GM11168 (cell line): ENCODE measurements around the gene HSPA1B.
"Not testable (repeated sequence)": the region's sequence is repeated elsewhere in the genome, so short reads cannot be mapped to it uniquely, and the experiment has no call there.

Source experiments
- in situ Hi-C: fragments of 300-500 bp; cut with MboI; formaldehyde crosslinking; loops from one replicate; pipeline ENCODE4 v1.12.0; 2022; ENCODE audit warnings: low sequenced_read_pairs; ENCODE audit not compliant: unreplicated experiment

HSPA1B gene

DNA sequence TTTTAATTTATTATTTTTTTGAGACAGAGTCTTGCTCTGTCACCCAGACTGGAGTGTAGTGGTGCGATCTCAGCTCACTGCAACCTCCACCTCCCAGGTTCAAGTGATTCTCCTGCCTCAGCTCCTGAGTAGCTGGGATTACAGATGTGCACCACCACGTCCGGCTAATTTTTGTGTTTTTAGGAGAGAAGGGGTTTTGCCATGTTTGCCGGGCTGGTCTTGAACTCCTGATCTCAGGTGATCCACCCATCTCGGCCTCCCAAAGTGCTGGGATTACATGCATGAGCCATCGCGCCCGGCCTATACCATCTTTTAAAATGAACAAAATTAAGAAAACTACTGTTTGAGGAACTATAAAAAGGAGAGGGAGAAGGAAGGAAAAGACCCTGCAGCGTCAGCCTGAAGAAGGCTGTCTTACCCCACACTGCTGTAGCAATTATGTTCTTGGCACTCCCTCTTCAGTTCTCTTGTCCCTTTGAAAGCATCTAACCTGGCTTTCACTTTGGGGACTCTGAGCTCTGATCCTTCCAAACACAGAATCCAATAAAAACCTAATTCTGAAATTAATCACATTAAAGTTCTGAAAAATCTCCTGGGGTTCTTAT, 3.8 kb upstream of the HSPA1B start:
- in situ Hi-C loops: not testable (repeated sequence)

DNA sequence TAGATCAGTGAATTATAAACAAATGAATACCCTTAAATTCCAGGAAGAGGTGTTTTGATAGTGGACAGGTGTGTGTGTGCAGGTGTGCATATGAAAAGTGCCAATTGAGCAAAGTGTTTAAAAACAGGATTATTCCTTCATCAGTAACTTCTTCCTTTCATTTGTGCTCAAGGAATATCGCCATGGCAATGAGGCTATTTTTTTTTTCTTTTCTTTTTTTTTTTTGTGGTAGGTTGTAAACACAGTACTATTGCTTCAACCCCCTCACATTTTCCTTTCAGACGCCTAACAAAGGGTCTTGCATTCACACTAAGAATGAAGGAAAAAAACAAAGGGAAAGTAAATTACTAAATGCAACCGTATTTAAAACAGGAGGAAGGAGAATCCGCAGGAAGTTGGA, 2.0 kb upstream of the HSPA1B start:
- in situ Hi-C loops: no loop called here

DNA sequence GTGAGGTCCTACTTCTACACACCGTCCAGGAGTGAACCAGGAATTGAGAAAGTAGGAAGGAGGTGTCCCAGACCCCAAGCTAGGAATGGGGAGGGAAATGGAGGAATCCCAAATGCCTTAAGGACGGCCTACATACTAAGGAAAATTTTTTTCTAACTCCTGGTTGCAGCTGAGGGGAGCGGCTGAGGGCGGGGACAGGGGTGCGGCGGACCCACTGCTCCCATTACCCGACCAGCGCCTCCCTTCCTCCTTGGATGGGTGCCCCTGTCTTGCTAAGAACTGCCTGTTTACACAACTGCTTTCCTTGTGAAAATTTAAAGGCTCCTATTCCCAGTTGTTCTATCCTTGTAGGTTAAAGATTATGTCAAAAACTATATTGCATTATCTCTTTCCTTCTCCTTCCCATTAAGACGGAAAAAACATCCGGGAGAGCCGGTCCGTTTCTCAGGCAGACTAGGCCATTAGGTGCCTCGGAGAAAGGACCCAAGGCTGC, 699 bp upstream of the HSPA1B start:
- in situ Hi-C loops: no loop called here

DNA sequence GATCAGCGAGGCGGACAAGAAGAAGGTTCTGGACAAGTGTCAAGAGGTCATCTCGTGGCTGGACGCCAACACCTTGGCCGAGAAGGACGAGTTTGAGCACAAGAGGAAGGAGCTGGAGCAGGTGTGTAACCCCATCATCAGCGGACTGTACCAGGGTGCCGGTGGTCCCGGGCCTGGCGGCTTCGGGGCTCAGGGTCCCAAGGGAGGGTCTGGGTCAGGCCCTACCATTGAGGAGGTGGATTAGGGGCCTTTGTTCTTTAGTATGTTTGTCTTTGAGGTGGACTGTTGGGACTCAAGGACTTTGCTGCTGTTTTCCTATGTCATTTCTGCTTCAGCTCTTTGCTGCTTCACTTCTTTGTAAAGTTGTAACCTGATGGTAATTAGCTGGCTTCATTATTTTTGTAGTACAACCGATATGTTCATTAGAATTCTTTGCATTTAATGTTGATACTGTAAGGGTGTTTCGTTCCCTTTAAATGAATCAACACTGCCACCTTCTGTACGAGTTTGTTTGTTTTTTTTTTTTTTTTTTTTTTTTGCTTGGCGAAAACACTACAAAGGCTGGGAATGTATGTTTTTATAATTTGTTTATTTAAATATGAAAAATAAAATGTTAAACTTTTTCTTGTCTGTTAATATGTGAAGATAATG, 2.2 kb downstream of the HSPA1B start:
- in situ Hi-C loops: loop anchor here (10.0 kb wide), 1 partner anchor 95 kb away; the partner anchor contains the start of gene CLIC1

DNA sequence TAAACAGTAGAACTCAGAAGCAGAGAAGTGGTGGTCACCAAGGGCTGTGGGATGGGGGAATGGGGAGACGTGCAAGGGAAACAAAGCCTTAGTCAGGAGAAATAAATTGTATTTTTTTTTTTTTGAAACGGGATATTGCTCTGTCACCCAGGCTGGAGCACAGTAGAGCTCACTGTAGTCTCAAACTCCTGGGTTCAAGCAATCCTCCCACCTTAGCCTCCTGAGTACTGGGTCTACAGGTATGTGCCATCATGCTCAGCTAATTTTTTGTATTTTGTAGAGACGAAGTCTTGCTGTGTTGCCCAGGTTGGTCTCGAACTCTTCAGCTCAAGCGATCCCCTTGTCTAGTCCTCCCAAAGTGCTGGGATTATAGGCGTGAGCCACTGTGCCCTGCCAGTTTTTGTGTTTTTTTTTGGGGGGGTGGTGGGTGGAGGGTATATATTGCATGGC, 3.4 kb downstream of the HSPA1B start:
- in situ Hi-C loops: loop anchor here (10.0 kb wide), 1 partner anchor 96 kb away; the partner anchor contains the start of gene CLIC1

DNA sequence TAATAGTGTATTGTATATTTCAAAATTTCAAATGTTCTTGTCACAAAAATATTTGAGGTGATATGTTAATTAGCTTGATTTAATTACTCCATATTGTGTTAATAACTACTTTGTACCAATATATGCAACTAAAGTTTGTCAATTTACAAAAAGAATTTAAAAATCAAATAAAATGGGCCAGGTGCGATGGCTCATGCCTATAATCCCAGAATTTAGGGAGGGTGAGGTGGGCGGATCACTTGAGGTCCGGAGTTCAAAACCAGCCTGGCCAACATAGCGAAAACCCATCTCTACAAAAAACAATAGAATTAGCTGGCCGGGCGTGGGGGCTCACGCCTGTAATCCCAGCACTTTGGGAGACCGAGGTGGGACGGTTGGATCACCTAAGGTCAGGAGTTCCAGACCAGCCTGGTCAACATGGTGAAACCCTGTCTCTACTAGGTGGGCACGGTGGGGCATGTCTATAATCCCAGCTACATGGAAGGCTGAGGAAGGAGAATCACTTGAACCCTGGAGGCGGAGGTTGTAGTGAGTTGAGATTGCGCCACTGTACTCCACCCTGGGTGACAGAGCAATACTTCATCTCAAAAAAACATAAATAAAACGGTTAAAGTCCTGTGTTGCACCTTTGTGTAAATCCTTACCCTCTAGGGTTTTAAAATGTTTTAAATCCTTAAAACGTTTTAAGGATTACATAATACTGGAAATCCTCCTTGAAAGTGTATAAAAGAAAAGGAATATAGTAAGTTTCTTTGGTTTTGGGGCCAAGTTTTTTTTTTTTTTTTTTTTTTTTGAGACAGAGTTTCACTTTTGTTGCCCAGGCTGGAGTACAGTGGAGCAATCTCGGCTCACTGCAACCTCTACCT, 4.0 kb downstream of the HSPA1B start:
- in situ Hi-C loops: loop anchor here (10.0 kb wide), 1 partner anchor 97 kb away; the partner anchor contains the start of gene CLIC1

DNA sequence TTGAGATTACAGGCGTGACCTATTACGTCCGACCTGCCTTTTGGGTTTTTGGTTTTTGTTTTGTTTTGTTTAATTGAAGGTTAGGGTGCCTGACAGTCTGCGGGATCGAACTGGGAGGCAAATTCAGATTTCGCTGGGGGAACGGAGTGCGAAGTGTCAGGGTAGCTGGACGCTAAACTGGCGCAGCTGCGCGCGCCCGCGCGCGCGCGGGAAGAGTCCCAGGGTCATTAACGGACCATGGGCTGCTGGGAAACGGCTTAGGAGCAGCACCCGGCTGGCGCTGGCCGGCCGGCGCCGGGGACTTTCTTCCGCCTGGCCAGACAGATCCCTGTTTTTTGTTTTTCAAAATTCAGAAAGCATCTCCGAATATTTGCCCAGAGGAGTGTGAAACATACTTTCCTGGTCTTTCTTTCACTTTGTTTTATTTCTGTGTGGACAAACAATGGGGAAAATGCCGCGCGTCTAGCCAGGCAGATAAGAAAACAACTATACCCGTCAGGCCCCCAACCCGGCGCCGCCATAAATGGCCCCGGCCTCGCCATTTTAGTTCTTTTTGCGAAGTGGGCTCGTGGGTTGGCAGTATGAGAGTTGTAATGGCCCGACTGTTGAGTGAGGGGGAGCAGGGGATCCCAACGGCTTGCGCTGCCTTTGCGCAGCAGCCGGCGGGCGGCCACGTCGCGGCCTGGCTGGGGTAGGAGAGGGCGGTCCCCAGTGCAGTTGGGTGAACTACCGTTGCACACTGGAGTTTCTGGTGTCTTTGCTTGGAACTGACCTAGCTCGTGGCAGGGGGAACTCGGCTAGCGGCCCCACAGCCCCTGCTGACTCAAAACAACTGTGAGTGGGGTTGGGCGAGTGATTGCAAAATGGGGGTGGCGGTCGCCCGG, 7.1 kb downstream of the HSPA1B start:
- in situ Hi-C loops: loop anchor here (5.0 to 10.0 kb wide), 2 partner anchors 38 to 100 kb away; partner anchors contain the start of gene CLIC1

DNA sequence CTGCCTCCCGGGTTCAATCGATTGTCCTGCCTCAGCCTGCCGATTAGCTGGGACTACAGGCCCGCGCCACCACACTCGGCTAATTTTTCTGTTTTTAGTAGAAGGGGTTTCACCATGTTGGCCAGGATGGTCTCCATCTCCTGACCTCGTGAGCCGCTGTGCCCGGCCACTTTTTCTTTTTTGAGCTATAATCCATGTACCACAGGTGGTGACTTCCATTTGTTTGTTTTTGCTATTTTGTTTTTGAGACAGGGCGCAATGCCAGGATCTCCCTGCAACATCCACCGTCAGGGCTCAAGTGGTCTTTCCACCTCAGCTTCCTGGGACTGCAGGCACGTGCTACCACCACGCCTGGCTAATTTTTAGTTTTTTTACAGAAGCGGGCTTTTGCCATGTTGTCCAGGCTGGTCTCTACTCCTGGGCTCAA, 8.5 kb downstream of the HSPA1B start:
- in situ Hi-C loops: loop anchor here (5.0 to 10.0 kb wide), 2 partner anchors 36 to 101 kb away; partner anchors contain the start of gene CLIC1

DNA sequence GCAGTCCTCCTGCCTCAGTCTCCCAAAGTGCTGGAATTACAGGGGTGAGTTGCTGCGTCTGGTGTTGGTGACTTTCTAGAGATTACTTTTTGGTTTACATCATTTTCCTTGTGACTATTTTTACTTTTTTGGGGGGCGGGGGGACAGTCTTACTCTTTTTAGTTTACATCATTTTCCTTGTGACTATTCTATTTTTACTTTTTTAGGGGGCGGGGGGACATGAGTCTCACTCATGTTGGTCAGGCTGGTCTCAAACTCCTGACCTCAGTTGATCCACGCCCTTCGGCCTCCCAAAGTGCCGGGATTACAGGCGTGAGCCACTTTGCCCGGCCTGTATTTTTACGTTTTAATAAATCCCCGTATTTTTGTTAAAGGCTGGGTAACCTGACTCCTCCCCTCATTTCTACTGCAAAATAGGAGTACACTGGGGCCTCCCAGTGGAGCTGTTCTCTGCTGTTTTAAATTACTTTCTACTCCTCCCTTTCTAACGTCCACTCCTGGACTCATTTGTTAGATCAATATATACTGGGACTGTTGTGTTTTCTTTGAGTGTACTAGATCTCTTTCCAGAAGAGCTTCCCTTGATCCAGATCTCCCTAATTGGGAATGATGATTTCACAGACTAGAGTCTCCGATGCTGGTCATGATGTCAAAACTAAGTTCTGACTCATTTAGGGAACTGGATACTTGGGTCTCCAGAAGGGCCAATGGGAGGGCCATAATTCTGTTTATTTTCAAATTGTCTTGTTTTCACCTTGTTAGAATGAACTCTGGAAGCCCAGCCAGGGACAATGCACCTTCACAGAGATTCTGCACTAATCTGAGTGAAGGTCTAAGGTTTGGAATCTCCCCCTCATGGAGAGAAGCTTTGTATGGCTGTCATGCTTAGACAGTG, 9.2 kb downstream of the HSPA1B start:
- in situ Hi-C loops: loop anchor here (5.0 to 10.0 kb wide), 2 partner anchors 36 to 102 kb away; partner anchors contain the start of gene CLIC1

DNA sequence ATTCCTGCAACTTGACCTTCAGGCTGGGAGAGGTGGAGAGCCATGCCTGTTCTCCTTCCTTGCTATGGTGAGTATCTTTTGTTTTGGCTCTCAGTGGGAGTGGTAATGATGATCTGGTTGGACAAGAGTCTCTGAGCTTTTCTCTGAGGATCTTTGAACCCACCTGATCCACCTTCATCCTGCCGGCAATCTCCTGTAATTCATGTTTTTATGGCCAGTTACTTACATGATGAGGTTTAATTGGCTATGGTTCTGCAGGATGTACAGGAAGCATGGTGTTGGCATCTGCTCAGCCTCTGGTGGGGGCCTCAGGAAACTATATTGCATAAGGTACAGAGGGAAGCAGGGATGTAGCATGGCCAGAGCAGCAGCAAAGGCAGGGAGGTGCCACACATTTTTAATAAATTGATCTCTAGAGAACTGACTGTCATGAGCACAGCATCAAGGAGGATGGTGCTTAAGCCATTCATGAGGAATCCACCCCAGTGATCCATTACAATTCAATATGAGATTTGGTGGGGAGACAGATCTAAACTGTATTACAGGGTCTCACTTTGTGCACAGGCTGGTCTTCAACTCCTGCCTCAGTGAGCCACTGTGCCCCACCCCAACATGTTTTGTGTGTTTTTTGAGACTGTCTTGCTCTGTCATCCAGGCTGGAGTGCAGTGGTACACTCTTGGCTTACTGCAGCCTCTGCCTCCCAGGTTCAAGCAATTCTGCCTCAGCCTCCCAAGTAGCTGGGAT, 10.0 kb downstream of the HSPA1B start:
- in situ Hi-C loops: loop anchor here (5.0 to 10.0 kb wide), 2 partner anchors 35 to 103 kb away; partner anchors contain the start of gene CLIC1

DNA sequence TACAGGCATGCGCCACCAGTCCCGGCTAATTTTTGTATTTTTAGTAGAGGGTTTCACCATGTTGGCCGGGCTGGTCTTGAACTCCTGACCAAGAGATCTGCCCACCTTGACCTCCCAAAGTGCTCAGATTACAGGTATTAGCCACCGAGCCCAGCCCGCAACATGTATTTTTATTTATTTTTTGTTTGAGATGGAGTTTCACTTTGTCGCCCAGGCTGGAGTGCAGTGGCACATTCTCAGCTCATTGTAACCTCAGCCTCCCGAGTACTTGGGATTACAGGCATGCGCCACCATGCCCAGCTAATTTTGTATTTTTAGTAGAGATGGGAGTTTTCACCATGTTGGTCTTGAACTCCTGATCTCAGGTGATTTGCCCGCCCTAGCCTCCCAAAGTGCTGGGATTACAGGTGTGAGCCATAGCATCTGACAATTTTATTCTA, 10.6 kb downstream of the HSPA1B start:
- in situ Hi-C loops: loop anchor here (5.0 to 10.0 kb wide), 2 partner anchors 34 to 103 kb away; partner anchors contain the start of gene CLIC1

DNA sequence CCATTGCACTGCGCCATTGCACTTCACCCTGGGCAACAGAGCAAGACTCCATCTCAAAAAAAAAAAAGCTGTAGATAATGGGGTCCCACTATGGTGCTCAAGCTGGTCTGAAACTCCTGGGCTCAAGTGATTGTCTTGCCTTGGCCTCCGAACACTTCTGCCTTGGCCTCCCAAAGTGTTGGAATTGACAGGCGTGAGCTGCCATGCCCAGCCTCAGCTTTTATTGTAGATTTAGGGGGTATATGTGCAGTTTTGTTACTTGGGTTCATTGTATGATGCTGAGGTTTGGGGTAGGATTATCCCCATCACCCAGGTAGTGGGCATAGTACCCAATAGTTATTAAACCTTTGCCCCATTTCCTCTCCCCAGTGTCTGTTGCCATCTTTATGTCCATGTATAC, 11.4 kb downstream of the HSPA1B start:
- in situ Hi-C loops: loop anchor here (5.0 to 10.0 kb wide), 2 partner anchors 33 to 104 kb away; partner anchors contain the start of gene CLIC1

DNA sequence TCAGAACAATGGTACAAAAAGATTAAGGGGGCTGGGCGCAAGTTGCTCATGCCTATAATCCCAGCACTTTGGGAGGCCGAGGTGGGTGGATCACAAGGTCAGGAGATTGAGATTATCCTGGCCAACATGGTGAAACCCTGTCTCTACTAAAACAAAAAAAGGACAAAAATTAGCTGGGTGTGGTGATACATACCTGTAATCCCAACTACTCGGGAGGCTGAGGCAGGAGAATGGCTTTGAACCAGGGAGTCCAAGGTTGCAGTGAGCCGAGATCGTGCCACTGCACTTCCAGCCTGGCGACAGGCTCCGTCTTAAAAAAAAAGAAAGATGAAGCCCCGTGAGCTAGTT, 12.2 kb downstream of the HSPA1B start:
- in situ Hi-C loops: loop anchor here (5.0 to 10.0 kb wide), 2 partner anchors 33 to 105 kb away; partner anchors contain the start of gene CLIC1

DNA sequence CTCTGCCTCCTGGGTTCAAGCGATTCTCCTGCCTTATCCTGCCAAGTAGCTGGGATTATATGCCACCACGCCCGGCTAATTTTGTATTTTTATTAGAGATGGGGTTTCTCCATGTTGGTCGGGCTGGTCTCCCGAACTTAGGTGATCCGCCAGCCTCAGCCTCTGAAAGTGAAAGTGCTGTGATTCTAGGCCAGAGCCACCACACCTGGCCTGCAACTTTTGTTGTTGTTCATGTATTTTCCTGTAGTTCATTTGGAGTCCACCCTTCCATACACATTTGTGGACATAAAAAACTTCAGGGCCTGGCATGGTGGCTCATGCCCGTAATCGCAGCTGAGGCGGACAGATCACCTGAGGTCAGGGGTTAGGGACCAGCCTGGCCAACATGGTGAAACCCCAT, 14.5 kb downstream of the HSPA1B start:
- in situ Hi-C loops: no loop called here

DNA sequence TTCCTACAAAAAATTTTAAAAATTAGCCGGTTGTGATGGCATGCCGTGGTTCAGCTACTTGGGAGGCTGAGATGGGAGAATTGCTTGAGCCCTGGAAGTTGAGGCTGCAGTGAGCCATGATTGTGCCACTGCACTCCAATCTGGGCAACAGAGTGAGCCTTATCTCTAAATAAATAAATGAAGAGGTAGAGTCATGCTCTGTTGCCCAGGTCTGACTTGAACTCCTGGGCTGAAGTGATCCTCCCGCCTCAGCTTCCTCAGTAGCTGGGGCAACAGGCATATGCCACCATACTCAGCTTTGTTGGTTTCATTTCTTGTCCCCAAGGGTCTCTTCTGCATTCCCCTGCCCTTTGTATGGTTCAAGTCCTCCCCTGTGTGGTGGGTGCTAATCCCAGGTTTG, 17.0 kb downstream of the HSPA1B start:
- in situ Hi-C loops: no loop called here

DNA sequence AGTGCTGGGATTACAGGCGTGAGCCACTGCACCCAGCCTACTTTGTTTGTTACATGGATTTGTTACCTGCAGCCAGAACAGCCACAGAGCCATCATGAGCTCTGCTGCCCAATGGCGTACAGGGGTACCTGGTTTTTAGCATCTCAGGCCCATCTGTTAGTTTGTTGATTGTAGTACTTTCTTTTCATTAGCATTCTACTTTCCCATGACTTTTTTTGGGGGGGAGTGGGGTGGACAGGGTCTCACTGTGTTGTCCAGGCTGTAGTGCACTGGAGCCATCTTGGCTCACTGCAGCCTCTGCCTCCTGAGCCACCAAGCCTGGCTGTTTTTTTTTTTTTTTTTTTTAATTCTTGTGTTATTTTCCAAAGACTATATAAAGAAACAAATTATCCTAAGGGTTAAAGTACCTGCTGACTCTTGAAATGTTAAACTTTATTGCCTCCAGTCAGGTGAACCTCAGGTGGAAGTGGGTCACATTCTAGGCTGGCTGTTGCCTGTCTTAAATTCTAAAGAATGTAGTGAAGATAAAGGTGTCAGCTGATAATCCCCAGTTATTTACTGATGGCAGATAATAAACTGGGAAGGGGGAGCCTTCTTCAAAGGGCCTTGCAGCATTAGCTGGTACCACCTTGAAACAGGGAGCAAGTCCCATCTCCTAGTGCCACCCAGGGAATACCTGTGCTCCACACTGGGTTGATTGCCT, 19.9 kb downstream of the HSPA1B start:
- in situ Hi-C loops: no loop called here
